ENCODE results near the gene STAB1.

The STAB1 gene

GRCh38 chr3:52458031-52458760, 36.9 kb upstream of the STAB1 start:
- no peak for DNase-seq

GRCh38 chr3:52458770-52459545, 36.2 kb upstream of the STAB1 start:
- DNase-seq = peak; percentile 14

- no peak for DNase-seq
Observed at GRCh38 chr3:52461874-52462273, 33.3 kb upstream of the STAB1 start.

- peak; percentile 17 for DNase-seq
Observed at GRCh38 chr3:52463416-52463815, 31.7 kb upstream of the STAB1 start.

GRCh38 chr3:52468336-52468735, 26.8 kb upstream of the STAB1 start:
- no peak for DNase-seq

DNA sequence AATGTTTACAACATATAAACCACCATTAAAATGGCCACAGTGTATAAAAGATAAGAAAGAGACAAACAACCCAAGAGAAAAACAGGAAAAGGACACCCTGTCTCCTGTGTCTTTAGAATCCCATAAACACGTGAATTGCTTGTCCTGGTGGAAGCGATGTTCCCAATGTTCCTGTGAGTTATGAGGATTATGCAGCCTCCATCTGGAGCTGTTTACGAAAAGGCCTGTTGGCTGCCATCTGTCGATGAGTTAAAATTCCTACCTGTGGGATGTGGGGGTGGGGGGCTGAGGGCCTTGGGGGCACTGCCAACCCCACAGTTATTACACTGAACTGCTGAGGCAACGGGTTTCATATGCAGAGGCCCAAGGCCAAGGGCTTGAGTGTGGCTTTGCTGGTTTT, 26.1 kb upstream of the STAB1 start:
- no peak for DNase-seq

- no peak for DNase-seq
Observed at GRCh38 chr3:52470920-52471319, 24.2 kb upstream of the STAB1 start.

- DNase-seq = peak; percentile 5
Observed at GRCh38 chr3:52471371-52472238, 23.5 kb upstream of the STAB1 start.

DNA sequence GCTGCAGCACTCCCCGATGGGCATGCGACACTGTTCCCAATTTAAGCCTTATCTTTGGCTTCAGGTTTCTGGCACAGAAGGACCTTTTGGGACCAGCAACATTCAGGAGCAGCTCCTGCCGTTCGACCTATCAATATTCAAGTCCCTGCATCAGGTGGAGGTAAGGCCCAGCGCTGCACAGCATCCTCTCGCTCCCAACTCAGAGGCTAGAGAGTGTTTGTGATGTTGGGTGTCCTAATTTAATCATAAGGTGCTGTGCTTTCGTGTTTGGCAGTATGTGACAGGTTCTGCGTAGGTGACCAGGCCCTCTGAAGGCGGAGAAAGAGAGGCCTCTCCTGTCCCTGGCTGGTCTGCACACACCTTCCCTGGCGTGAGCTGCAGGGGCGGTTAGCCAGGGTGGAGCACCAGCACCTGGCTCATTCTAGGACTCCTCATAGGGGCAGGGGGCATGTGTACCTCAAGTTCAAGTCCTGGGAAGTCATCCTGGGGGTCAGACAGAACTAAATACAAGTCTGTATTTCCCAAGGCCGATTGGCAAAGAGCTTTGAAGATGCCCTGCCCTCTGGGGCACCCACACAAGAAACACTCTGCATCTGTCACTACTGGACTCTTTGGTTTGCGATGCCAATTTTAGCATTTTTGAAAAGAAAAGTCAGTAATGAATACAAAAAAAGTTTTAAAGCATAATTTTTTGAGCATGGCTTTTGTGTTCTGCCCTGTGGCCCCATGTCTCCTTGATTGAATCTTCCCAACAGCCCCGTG, 22.7 kb upstream of the STAB1 start:
- no peak for DNase-seq

DNA sequence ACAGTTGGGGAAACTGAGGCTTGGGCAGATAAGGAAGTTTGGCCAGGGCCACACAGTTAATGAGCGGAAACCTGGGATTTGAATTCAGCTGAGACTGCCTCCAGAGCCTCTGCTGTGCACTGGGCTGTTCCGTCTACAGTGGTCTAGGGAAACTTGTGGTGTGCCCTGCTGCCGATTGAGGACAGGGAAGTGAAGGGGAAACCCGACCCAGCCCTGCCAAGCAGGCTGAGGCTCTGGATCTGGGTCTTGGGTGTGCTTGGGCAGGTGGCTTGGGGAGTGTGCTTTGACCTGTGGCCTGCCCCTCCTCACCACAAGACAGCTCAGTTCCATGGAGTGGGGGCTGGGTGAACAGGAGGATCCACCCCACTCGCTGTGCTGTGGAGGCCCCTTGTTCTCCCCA, 22.1 kb upstream of the STAB1 start:
- no peak for DNase-seq

DNA sequence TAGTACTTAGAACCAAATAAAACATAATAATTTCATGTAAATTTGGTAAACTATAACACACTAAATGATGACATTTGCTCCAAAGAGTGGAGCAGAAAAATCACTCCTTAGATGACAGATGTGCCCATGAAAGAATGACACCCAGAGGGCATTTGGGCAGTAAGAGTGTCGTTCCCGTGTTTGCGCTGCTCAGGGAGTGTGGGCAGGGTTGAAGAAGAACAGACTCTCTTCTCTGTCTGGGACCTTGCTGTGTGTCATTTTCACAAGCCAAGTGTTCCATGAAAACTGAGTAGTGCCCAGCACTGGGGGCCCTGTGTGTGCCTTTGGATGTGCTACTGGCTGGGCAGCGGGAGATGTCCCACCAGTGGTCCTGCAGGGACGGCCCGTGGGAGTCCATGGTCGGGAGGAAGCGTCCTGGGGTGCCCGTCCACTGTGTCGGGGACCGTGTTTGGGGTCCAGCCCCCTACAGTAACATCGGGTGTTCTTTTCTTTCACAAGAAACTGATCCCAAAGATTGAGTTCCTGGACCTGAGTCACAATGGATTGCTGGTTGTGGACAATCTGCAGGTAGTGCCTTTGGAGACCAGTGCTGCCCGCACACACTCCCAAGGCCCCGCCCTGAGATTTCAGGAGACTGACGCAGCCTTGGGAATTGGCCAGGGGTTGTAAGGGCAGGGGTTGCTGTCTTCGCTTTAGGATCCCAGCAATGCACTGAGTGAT, 17.9 kb upstream of the STAB1 start:
- no peak for DNase-seq

GRCh38 chr3:52477796-52478095, 17.4 kb upstream of the STAB1 start:
- DNase-seq = no peak

GRCh38 chr3:52479037-52479876, 15.9 kb upstream of the STAB1 start:
- DNase-seq = no peak

DNA sequence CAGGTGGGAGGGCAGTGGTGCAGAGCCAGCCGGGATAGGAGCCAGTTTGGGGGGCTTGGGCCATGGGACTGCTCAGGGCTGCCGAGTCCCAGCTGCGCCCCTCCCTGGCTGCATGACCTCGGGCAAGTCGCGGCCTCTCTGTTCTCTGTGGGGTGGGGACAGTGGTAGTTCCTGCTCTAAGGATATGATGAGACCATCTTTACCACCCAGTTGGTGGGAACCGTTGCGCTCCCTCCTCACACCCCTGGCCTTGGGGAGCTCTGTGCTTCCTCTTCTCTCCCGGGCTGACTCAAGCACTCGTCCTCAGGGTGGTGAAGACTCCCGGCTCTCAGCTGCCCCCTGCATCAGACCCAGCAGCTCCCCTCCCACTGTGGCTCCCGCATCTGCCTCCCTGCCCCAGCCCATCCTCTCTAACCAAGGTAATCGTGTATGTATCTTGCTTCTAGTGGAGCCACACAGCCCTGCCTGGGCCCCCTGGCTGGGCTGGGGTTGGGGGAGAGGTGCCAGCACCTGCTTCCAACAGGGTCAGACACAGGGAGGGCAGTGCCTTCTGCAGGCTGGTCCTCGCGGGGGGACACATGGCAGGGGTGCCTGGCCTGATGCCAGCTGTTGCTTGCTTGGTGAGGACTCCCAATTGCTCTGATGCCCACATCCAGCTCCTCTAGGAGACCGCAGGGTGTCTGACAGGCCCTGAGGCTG, 15.1 kb upstream of the STAB1 start:
- DNase-seq = no peak

GRCh38 chr3:52480768-52481715, 14.1 kb upstream of the STAB1 start:
- no peak for DNase-seq

GRCh38 chr3:52481819-52482521, 13.2 kb upstream of the STAB1 start:
- no peak for DNase-seq

GRCh38 chr3:52483081-52483480, 12.1 kb upstream of the STAB1 start:
- no peak for DNase-seq

GRCh38 chr3:52483577-52484381, 11.4 kb upstream of the STAB1 start:
- no peak for DNase-seq

Data from CD4-positive, alpha-beta T cell treated with Interleukin-4 for 4 hours (primary cell).